Fibroblast of mammary gland (primary cell): ENCODE results near the gene ZC3H12C.

ENCODE experiments used
- DNase-seq: peaks from one replicate; pipeline ENCODE4 v3.0.0-alpha.2; 2010; ENCODE audit warnings: low read depth
- H3K4me3 ChIP-seq: 2 replicates; pipeline ENCODE4 v1.5.1; 2011; ENCODE audit warnings: low read depth, mild to moderate bottlenecking, low read length, moderate library complexity; ENCODE audit not compliant: control insufficient read depth
- CTCF ChIP-seq: conservative IDR thresholded peaks from 2 replicates; pipeline ENCODE4 v1.5.1; 2011; ENCODE audit warnings: low read depth, low read length, inconsistent platforms; ENCODE audit not compliant: control insufficient read depth, insufficient read depth

The ZC3H12C gene

DNA sequence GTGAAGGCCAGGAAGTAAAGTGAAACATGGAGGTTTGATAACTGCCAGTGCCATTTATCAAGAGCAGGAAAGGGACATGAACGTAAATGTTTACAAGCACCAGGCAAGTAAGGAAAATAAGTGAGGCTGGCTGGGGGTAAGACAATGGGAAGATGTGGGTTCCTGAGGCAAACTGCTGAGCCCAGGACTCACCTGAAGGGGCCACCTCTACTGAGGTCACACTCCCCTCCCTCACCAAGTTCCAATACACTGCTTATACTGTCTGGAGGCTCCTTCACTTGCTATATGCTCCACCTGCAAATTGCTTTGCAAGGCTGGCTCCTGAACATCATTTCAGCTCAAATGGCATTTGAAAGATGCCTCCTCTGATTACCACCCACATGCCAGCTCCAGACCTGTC is 10.3 kb upstream of the ZC3H12C start:
- no peak for DNase-seq
- no peak for TF ChIP-seq CTCF
- no peak overlapping the region for H3K4me3 ChIP-seq

GRCh38 chr11:110085255-110085838 is 7.8 kb upstream of the ZC3H12C start:
- DNase-seq: peak; percentile 54
- no peak for TF ChIP-seq CTCF
- no peak overlapping the region for H3K4me3 ChIP-seq

DNA sequence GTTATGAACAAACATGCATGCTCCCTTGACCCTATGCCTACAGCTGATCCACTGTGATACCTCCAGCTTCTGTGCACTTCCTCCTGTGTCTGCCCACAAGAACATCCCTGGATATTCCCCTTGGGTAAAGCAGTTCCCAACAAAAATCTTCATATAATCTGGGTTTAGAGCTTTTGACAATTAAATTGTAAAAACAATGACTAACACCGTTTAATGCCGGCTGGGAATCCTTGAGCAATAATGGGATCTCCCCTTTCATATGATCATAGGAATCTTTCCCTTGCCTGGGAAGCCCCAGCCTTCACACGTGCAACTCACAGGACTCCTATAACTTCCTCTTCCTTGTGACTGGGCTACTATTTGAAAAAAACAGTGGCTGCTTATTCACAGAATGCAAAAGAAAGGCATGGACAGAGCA is 6.3 kb upstream of the ZC3H12C start:
- no peak for TF ChIP-seq CTCF
- H3K4me3 ChIP-seq: no peak overlapping the region
- DNase-seq: peak; percentile 92

DNA sequence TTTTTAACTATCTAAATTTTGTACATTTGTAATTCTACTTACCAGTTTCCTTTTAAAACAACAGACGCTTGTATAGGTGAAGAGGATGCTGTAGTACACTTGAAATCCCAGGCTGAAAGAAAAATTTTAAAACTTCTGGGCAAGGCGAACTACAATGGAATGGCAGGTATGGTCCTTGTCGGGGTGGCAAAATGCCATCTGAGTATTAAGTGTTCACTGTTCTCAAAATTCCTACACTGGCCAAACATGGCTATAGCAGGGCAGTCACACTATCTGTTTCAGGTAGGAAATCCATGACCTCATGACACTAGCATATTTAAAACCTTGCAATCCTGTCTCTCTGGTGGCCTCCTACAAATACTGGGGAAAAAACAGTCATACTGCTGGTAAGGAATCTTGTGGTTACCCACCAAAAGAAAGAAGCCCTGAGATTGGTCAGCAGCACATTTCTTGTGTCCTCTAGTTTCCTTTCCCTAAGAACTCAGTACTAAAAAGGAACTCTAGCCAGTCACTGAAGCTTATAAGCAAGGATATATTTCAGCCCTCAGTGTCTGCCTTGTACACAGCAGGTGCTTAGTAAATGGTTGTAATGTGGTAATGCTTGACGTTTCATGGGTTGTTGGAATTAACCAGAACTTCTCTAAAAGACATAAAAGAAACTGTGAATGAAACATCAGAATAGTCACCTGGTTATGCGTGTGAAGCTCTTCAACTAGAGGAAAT is 5.2 kb upstream of the ZC3H12C start:
- H3K4me3 ChIP-seq: no peak overlapping the region
- no peak for TF ChIP-seq CTCF
- peak; percentile 79 for DNase-seq

DNA sequence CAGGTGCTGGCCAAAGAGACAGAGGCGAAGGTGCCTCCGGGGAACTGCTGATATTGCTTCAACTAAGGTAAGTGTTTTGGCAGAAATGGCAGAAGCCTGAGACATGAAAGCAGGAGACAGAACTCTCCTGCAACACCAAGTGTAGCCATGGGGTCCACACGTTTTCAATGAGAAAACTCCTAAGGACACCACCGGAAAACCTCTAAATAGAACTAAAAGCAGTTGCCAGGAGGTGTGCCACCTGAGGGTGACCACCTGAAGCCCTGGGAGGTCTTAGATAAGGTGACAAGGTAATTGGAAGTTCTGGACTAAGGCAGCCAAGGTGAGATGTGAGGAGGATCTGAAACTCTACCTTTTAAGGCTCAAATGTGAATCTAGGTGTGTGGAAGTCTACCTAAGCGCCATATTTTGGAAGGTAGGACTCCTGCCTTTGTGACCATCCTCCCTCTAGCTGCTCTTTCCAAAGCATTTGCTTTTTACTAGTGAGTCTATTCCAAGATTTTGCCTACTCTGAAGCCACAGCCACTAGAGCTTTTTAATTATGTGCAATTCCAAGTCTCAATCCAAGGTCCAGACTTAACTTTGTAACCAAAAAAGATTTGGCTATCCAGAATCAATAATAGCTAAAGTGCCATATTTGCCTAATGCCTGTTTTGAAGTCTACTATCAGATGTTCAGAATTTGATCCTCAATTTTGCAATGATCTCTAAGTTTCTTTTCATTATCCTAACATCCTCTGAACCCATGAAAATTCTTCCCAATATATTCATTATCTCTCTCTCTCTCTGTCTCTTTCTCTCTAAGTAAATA is 4.5 kb upstream of the ZC3H12C start:
- DNase-seq: no peak
- TF ChIP-seq CTCF: no peak
- no peak overlapping the region for H3K4me3 ChIP-seq

DNA sequence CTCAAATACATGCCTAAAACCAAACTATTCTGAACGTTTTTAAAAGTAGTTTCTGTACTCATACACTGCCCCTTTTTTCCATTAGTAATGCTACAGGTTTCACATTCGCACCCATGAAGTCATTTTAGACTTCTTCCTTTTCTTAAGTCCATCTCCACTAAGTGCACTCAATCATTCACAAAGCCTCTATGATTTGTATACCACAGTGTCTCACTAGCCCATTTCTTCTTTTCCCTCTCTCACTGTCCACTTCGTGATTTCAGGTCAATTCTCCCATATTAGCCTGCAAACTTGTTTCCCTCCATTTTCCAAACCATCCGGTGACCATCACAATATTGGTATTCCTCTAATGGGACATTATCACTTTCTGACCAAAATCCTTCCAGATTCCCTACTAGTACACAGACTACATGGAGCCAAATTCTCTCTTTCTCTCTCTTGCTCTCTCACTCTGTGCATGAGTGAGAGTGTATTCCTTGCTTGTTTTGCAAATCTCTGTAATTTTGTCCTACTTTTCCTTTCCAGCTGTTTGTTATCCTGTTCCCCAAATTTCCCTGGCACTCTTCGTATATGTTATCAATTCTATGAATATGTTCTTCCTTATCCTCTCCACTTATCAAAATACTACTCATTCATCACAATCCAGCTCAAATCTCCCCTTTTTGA is 3.4 kb upstream of the ZC3H12C start:
- H3K4me3 ChIP-seq: no peak overlapping the region
- DNase-seq: no peak
- no peak for TF ChIP-seq CTCF
